T-helper 9 cell (primary cell): ENCODE measurements around the gene CX3CR1.

ENCODE experiments used
- DNase-seq: peaks from one replicate; pipeline ENCODE4 v3.0.0-alpha.2; 2020

CX3CR1 gene

DNA sequence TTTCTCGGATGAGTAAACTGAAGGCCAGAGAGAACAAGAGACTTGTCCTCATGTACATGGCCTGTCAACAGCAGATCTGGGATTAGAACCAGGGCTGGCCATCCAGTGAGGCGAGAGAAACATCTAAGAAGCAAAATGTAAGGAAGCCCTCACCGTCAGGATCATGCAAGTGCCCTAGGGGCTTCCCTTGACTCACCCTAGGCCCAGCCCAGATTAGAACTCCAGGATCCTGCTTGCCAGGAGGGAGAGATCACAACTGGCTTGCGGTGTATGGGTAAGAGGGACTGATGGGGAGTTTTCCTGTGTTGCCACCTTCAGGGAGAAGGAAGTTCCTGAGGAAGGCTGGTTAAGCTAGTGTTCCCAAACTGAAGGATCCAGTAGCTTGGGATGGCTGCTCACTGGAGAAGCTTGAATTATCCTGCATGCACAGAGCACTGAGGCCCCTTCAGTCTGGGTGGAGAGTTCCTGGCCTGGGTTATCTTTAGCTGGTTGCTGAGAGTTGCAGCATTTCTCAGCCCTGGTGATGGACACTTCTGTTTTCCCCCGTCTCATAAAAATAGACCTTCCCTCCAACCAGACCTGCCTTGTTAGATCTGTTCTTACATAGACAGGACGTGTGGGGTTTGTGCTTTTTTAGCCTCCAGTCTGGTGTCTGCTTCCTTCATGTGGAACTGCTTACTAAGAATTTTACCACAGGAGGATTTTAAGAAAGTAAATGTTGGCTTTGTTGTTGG lies 59.3 kb downstream of the CX3CR1 start:
- DNase-seq, result no peak

- DNase-seq, result no peak
Measured at GRCh38 chr3:39219702-39220101, 60.1 kb downstream of the CX3CR1 start.

DNA sequence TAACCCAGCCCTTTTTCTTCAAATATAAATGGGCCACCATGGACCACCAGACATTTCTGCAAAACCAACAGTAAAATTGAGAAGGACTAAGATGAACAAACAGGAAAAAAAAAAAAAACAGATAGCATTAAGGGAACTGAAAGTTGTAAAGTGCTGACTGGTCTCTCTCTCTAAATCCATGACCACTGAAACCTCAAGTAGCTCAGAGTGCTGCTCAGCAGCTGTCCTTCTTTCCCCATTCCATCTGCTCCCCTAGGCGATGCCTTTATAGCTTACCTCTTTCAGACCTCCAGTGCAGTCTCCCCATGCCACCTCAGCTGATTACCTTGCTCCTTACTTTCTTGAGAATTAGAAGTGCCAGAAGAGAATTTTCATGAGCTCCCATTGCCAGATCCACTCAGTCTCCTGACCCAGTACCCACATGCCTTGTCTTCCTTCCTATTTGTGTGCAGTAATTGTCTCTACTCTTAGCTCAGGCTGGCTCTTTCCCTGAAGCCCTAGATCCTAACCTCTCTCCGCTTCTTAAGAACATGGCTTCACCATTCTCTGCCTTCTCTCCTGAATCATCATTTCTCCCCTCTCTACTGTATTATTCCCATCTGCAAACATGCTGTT lies 63.6 kb downstream of the CX3CR1 start:
- DNase-seq, result no peak

DNA sequence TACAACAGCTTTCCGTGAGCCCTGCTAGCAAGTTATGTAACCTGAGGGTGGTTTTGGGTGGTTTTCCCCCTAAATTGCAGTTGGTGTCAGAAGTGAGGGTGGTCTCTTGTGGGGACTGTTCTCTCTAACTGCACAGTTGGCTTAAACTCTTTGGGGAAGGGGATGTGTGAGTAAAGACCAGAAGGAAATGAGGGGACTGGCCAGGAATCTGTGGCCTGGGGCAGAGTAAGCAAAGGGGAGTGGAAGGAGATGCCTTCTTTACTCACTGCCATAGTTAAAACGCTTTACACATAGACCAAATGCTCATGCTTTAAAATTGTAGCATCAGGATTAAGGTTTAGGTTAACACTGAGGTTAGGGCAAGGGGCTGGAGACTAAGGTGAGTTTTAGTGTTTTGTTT lies 66.2 kb downstream of the CX3CR1 start:
- no peak for DNase-seq
